ENCODE measurements around the gene MAGOHB. TPM values are rescaled to one million over a fixed set of nuclear protein-coding genes. Genes with fewer than 3 reads are reported as not detected.

The MAGOHB gene
- total and polyA plus RNA-seq, 2 experiments from 2014 or later, result 14.2 to 57.6 TPM

GRCh38 chr12:10557329-10557728, 56.1 kb downstream of the MAGOHB start:
- peak in 1 of 2 donors; percentile 1 for DNase-seq (ENCODE audit: low read depth in 1 of 2, low spot score in 1 of 2)
- H3K27me3 ChIP-seq, result no peaks in the 10 kb centered on the region
- H3K4me1 ChIP-seq (ENCODE audit: low read depth), result peaks cover 5% of the 10 kb centered on the region
- TF ChIP-seq CTCF (IDR thresholded peaks at IDR 0.05; ENCODE audit: low read depth, low read length), result no peak
- no peak overlapping the region for H3K4me3 ChIP-seq
- no peaks in the 10 kb centered on the region for H3K36me3 ChIP-seq
- H3K27ac ChIP-seq, result no peak overlapping the region
- no peaks in the 10 kb centered on the region for H3K9me3 ChIP-seq (ENCODE audit: low read depth)

- no peak for DNase-seq (ENCODE audit: low read depth in 1 of 2, low spot score in 1 of 2)
- no peak for TF ChIP-seq CTCF (IDR thresholded peaks at IDR 0.05; ENCODE audit: low read depth, low read length)
- H3K27me3 ChIP-seq, result no peaks in the 10 kb centered on the region
- H3K36me3 ChIP-seq, result no peaks in the 10 kb centered on the region
- H3K27ac ChIP-seq, result no peak overlapping the region
- no peak overlapping the region for H3K4me3 ChIP-seq
- peaks cover 5% of the 10 kb centered on the region for H3K4me1 ChIP-seq (ENCODE audit: low read depth)
- no peaks in the 10 kb centered on the region for H3K9me3 ChIP-seq (ENCODE audit: low read depth)
These were observed 58.5 kb downstream of the MAGOHB start for GRCh38 chr12:10554756-10555481.

GRCh38 chr12:10554228-10554755, 59.1 kb downstream of the MAGOHB start:
- Histone ChIP-seq H3K36me3 (no peaks in the 10 kb centered on the region), H3K27me3 (no peaks in the 10 kb centered on the region), H3K9me3 (ENCODE audit: low read depth) (no peaks in the 10 kb centered on the region), H3K4me1 (ENCODE audit: low read depth) (peaks cover 5% of the 10 kb centered on the region), H3K27ac (no peak overlapping the region), H3K4me3 (no peak overlapping the region)
- DNase-seq (ENCODE audit: low read depth in 1 of 2, low spot score in 1 of 2), result no peak
- no peak for TF ChIP-seq CTCF (IDR thresholded peaks at IDR 0.05; ENCODE audit: low read depth, low read length)

Other genes with a start within 250 kb of the MAGOHB start
- gene KLRK1, start 223.6 kb downstream of the MAGOHB start, total RNA-seq, result 0.07 TPM in 1 of 2 replicates, not detected in the other
- 0.15 TPM in 1 of 2 replicates, not detected in the other for gene KLRK1, start 223.6 kb downstream of the MAGOHB start, polyA plus RNA-seq
- gene KLRC4, start 203.9 kb downstream of the MAGOHB start, total RNA-seq, result not detected in 2 replicates
- gene KLRC4, start 203.9 kb downstream of the MAGOHB start, polyA plus RNA-seq, result not detected in 2 replicates
- not detected in 2 replicates for gene KLRC3, start 193.0 kb downstream of the MAGOHB start, total RNA-seq
- 0.15 TPM in 1 of 2 replicates, not detected in the other for gene KLRC3, start 193.0 kb downstream of the MAGOHB start, polyA plus RNA-seq
- not detected in 2 replicates for gene KLRC2, start 177.6 kb downstream of the MAGOHB start, total RNA-seq
- gene KLRC2, start 177.6 kb downstream of the MAGOHB start, polyA plus RNA-seq, result not detected in 2 replicates
- gene KLRC1, start 160.2 kb downstream of the MAGOHB start, total RNA-seq, result not detected in 2 replicates
- gene KLRC1, start 160.2 kb downstream of the MAGOHB start, polyA plus RNA-seq, result not detected in 2 replicates
- 0.39 and 0.95 TPM in 2 replicates for gene EIF2S3B, start 107.7 kb downstream of the MAGOHB start, total RNA-seq
- 0.16 and 0.34 TPM in 2 replicates for gene EIF2S3B, start 107.7 kb downstream of the MAGOHB start, polyA plus RNA-seq
- 0.21 and 0.74 TPM in 2 replicates for gene STYK1, start 60.4 kb upstream of the MAGOHB start, total RNA-seq
- gene STYK1, start 60.4 kb upstream of the MAGOHB start, polyA plus RNA-seq, result 0.65 and 2.3 TPM in 2 replicates
- 142 and 173 TPM in 2 replicates for gene YBX3, start 109.7 kb upstream of the MAGOHB start, total RNA-seq
- gene YBX3, start 109.7 kb upstream of the MAGOHB start, polyA plus RNA-seq, result 212 and 278 TPM in 2 replicates
- gene TAS2R7, start 189.0 kb upstream of the MAGOHB start, total RNA-seq, result not detected in 2 replicates
- gene TAS2R7, start 189.0 kb upstream of the MAGOHB start, polyA plus RNA-seq, result not detected in 2 replicates
- gene TAS2R8, start 193.7 kb upstream of the MAGOHB start, total RNA-seq, result 0.45 TPM in 1 of 2 replicates, not detected in the other
- gene TAS2R8, start 193.7 kb upstream of the MAGOHB start, polyA plus RNA-seq, result not detected in 2 replicates
- gene TAS2R9, start 196.6 kb upstream of the MAGOHB start, total RNA-seq, result 0.21 and 1.8 TPM in 2 replicates
- not detected in 2 replicates for gene TAS2R9, start 196.6 kb upstream of the MAGOHB start, polyA plus RNA-seq
- 1.2 and 1.9 TPM in 2 replicates for gene TAS2R10, start 212.7 kb upstream of the MAGOHB start, total RNA-seq
- gene TAS2R10, start 212.7 kb upstream of the MAGOHB start, polyA plus RNA-seq, result 0.72 and 1.1 TPM in 2 replicates
- gene PRR4, start 235.9 kb upstream of the MAGOHB start, total RNA-seq, result 0.67 and 8.8 TPM in 2 replicates
- 5.3 and 7.1 TPM in 2 replicates for gene PRR4, start 235.9 kb upstream of the MAGOHB start, polyA plus RNA-seq